Activated CD4-positive, alpha-beta T cell treated with anti-CD3 and anti-CD28 coated beads, Interleukin-2, amount 50 U/mL, for 16 hours (primary cell): ENCODE measurements around the gene PPY.
"Not testable (repeated sequence)": the region's sequence is repeated elsewhere in the genome, so short reads cannot be mapped to it uniquely, and the experiment has no call there.

ENCODE experiments used
- DNase-seq: peaks from one replicate; pipeline ENCODE4 v3.0.0-alpha.2; 2020

Gene PPY

DNA sequence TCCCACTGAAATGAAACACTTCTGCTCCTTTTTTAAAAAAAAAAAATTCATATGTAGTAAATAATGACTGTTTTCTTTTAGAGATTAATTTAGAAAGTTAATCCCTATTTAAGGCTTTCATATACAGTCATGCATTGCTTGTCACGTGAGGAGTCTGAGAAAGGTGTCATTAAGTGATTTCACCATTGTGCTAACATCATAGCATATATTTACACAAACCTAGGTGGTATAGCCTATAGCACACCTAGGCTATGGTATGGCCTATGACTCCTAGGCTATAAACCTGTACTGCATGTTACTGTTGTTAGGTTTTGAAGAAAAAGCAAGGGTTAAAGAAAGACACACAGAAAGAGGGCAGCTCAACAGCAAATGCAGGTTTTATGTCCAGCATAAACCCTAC is 13.7 kb downstream of the PPY start:
- DNase-seq = no peak

DNA sequence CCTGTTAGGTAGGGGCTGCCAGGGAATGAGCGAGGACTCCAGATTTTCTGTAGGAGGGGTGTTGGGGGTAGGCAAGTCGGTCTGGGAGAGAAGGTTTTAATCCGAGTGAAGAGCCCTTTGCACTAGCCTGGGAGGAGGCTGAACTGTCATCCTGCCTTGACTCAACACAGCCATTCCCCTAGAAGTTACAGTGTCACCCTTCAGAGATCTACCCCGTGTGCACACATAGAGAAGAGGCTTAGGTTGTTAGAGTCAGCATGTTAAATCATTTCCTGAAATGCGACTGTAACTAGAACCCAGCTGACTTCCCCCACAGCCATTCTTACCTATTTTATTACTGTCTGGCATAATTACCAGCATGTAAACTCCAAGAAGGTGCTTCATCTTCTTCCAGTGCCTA is 14.3 kb downstream of the PPY start:
- not testable (repeated sequence) for DNase-seq

DNA sequence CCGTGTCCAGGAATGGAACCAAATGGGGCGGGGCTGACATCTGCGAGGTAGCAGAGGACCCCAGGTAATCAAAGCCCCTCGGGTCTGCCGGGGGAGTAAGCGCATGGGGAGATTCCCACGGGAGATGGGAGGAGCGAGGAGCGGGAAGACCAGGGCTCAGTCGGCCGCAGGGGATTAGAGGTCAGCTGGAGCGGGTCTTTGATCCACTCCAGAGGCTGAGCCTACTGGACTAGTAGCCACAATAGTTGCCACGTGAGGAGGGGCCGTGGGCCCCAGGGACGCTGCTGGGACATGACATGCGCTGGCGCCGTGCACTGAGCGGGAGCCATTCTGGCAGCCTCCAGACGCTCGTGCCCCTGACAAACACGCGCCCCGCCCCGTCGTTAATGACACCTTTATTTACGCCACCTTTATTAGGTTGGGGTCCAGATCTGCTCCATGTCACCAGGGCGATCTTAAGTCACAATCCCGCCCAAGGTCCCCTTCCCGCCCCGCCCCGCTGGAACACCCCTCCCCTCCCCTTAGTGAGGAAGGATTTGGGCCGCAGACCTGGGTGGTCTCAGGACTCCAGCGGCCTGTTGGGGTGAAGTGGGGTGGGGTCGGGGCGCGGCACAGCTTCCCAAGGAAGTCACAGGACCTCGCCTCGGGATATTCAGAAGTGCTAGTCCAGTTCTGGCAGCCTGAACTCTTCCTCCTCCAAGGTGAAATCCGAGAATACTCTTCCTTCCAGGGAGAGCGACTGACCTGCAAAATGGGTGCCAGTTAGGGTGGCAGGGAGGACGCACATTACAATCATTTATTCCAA is 15.0 kb downstream of the PPY start:
- no peak for DNase-seq

DNA sequence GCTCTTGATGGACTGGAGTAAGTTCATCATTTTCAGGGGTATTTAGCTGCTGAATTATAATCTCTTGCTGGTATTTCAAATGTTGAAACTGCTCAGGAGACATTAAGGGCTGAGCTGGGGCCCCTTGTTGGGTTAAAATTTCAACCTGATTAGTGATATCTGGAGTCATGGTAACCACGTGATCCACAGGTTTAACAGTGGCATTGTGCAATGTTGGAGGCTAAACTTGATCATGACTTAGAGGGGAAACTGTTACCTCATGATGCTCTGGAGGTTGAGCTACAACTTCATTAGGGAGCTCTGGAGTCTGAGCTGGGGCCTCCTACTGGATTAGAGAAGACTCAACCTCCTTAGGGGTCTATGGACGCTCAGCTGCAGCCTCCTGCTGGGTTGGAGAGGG is 17.7 kb downstream of the PPY start:
- DNase-seq = peak; percentile 59

DNA sequence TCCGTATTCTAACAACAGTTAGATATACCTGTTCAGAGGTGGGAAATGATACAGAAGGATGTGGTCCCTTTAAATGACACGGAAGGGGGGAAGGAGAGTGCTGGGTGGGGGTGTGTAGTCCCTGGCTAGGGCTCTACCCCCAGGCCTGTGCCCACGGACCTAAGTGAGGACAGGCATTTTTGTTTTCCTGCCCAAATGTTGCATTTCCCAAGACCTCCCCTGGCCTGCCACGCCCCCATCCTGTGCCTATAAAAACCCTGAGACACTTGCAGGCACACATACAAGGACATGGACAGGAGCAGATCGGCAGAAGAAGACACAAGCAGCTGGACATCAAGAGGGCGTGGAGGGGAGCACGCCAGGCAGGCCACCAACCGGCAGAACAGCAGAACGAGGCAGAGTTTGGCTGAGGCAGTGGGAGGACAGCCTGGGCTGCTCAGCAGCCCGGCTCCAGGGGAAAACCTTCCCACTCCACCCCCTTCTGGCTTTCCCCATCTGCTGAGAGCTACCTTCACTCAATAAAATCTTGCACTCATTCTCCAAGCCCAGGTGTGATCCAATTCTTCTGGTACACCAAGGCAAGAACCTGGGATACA is 21.7 kb downstream of the PPY start:
- DNase-seq = no peak

DNA sequence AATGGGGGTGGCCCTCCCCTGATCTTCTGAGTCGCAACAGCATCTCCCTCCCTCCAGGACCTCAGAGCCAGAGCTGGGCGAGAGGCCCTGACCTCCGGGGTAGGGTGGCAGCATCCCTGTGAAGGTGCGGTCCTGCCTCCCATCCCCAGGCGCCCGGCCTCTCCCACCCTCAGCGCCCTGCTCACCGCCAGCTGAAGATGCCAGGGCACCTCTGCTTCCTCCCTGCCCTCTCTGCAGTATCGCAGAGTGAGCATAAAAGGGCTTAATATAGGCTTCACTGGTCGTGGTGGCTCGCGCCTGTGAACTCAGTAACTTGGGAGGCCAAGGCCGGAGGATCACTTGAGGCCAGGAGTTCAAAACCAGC is 24.3 kb downstream of the PPY start:
- no peak for DNase-seq

DNA sequence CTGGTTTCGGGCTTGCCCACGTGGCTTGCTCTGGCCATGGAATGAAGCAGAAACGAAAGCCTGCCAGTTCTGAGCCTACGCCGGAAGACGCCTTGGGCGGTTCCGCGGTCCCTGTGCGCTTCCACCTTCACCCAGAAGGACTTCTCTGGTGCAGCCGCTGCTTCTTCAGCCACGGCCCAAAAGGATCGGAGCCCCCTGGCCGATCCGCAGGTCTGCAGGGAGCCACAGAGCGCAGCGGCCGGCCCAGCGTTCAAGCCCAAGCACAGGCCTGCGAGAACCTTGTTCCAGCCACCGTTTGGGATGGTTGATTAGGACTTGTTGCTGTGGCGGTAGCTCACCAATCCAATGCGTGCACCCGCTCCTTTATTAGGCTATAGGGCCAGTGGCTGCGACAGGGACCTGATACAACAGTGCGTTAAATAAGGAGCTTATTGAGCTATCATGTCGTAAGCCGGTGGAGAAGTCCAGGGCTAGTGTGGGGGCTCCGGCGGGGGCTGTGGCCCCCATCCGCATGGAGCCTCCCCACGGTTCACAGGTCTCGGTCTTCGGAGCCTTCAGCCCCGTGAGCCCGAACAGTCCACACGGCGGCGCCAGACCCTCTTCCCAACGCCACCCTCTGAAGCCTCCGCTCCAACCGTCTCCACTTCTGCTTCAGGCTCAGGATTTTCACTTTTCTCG is 24.8 kb downstream of the PPY start:
- peak; percentile 52 for DNase-seq

DNA sequence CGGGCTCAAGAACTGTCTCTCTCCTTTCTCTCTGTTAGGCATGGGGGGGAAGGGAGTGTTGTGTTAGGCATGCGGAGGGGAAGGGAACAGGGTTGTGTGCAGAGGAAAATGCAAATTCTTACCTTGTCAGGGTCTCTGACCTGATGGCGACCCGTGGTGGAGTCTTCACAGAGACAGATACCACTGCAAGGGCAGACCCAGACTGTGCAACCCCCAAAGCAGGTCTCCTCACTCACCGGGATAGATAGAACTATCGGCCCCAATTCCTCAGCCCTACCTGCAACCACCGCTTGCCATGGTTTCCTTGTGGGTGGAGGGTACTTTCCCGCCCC is 25.3 kb downstream of the PPY start:
- no peak for DNase-seq

DNA sequence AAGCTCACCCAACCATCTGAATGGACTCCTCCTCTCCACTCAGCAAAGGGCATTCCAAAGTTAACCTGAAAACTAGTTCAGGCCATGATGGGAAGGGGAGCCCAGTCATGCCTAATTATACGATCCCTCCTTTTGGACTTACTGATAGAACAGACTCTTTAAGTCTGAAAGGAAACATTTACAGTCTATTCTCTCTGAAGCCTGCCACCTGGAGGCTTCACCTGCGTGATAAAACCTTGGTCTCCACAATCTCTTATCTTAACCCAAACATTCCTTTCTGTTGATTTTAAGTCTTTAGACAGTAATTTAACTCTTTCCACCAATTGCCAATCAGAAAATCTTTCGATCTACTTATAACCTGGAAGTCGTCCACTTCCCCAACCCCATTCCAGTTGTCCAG is 25.9 kb downstream of the PPY start:
- DNase-seq = no peak

DNA sequence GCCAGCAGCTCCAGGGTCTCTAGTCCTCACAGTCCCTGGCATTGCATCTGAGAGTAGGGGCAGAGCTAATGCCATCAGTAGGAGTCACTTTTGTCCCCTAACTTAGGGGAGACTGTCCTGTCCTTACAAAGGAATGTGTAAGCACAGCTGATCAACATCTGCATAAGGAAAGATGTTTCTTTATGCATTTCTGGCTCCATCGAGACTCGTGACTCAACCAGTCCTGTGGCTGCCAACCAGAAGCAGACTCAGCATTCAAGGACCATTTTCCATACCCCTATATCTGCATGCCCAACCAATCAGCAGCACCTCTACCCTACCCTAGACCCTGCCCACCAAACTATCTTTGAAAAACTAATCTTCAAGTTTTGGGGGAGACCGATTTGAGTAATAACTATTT is 26.7 kb downstream of the PPY start:
- no peak for DNase-seq

DNA sequence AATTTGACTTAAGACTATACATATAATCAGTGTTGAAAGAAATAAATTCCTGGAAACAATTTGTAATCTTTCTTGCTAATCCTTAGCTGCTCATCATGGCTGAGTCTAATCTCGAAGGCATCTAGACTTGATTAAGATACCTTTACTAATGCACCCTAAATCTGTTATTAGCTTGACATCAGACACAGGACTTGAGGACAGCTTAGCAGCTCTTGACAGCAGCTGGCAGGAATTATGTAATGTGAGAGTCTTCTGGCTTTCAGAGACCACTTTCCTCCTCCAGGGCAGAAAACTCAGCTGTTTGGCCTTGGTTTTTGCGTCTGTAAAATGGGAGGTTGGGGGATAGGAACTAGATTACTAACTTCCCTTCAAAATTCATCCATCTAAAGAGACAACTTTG is 27.8 kb downstream of the PPY start:
- no peak for DNase-seq

DNA sequence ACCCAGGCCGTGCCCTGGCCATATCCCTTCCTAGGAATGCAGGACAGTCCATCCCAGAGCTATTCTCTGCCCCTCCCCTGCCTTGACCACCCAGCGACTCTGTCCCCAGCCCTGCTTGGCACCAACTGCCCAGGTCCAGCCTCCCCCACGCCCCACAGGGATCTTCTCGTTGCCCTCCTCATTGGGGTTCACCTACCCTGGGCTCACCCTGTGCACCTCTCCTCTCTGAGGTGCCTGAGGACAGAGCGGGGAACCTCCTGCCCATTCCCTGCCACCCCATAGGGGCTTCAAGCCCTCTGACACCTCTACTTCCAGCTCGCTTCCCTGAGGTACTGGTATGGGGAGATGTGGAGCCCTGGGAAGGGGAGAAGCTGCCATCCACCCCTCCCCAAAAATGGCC is 28.7 kb downstream of the PPY start:
- no peak for DNase-seq

DNA sequence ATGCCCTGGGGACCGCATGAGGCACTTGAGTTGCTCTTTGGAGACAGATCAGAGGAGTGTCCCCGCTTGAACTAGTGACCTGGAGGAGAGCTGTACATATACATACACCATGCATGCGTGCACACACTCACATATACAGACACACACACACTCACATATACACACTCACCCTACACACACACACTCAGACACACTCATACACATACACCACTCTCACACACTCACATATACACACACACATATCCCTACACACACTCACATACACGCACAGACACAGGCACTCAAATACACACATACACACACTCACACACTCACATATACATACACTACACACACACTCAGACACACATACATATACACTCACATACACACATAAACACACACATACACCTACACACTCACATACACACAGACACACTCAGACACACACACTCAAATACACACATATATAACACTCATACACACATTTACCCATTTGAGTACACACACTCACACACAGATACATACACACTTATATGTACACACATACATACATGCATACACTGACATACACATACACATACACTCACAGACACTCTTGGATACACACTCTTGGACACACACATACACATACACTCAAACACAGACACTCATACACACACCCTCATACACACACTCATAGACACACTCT is 29.5 kb downstream of the PPY start:
- DNase-seq = no peak

DNA sequence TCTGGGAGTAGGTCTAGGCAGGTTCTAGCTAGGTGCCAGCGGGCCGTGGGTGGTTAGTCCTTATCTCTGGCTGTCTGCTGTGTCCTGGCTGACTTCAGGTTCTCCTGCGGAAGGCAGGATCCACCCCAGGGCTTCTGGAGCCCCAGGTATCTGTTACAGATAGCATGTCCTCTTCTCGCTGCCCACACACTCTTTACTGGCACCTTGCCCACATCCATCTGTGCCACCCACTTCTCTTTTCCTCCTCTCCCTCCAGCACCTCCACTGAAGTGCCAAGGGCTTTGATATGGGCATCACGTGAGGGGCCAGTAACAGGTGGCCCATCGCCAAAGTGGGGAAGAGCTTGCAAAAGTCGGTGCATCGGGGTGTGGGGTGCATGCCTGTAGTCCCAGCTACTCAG is 30.4 kb downstream of the PPY start:
- no peak for DNase-seq

DNA sequence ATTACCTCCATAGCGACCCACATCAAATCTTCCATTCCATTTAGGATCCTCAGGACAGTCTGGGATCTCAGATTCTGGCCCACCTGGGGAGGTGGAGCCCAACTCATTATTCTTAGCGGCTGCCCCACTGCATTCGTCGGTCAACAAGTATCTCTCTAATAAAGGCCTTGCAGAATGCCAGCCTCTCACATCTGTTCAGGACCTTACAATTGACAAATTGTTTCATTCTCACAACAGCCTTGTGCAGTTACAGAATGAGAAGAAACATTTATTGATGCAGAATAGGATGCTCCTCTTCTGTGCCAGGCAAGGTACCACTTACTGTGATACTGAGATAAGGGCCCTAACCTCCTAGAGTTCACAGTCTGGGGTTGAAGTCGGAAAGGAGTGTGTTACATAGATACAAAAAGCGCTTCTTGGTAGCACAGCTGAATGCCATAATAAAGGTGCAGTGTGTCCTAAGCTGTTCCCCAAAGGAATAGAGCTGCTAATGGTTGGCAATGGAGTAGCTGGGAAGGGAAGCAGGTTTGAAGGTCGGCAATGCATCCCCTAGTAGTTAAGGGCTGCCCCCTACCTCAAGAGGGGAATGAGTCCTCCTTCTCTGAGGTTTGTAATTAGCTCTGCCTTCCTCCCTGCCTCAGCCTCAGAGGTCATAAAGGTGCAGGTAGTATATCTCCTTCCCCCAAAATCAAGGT is 32.6 kb downstream of the PPY start:
- DNase-seq = no peak

DNA sequence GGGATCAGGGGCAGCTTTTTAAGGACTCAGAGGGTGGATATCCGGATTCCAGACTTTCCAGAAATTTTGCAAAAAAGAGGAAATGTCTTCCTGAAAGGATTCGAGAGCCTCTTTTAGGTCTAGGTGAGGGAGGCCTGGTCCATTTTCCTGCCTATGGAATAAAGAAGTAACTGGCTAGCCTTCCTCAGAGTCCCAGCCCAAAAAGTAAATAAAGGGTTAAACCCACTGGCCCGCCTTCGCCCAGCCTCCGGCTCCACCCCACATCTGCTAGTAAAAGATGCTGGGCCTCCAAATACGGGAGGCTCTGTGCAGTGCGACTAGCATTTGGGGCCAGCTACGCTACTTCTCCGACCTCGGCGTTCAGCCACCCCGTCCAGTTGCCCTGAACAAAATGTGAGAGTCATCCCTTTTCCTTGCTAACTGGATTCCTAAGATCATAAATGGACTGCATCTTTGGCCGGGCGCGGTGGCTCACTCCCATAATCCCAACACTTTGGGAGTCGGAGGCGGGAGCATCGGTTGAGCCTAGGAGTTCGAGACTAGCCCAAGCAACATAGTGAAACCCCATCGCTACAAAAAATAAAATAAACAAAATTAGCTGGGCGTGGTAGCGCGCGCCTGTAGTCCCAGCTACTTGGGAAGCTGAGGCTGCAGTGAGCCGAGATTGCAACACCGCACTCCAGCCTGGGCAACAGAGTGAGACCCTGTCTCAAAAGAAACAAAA is 34.1 kb downstream of the PPY start:
- no peak for DNase-seq

DNA sequence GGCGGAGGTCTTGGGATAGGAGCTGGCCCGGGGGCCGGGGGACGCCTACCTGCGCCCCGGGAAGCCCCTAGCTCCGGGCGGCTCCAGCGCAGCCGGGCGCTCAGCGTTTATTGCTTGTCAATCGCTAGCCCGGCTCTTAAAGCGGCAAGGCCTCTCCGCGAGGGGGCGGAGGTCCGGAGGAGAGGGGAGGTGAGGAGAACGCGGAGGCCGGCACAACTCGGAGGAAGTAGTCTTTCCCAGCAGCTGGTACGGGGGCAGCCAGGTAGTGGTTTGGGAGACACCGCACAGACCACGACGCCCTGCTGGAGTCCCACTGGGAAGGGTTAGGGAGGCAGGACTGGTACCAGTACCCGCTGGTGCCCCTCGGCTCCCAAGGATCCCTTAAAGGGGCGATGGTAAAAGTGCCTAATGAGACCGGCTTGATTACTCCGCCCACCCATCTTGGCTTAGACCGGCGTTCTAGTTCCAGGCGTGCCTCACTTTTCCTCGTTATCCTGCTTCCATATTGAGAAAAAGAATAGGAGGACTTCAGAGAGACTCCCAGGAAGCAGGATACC is 34.8 kb downstream of the PPY start, which contains the start of gene MPP2:
Gene MPP2 (minus strand): TSS at position 112 of the 557 bp plus-strand sequence. CDS start 3,076 bp downstream, outside the sequence.
- peak; percentile 27 for DNase-seq

DNA sequence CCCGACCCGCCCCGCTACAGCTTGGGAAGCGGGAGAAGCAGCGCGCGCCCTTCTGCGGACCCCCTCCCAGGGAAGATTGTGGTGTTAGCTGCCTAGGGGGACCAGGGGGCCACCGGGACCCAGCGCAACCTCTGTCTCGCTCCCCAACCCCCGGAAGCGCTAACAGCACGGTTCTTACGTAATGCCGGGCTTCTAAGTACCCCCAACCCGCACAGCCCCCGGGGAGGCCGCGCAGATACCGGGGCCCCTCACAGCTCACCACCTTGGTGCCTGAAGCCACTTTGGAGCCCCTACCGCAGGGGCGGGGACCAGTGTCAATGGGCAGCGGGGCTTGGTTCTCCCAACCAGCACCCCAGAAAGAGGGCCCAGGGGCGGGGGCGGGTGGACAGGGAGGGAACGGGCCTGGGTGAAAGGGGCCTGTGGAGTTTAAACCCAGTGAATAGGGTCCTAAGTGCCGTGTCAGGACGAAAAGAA is 35.3 kb downstream of the PPY start:
- DNase-seq = no peak

DNA sequence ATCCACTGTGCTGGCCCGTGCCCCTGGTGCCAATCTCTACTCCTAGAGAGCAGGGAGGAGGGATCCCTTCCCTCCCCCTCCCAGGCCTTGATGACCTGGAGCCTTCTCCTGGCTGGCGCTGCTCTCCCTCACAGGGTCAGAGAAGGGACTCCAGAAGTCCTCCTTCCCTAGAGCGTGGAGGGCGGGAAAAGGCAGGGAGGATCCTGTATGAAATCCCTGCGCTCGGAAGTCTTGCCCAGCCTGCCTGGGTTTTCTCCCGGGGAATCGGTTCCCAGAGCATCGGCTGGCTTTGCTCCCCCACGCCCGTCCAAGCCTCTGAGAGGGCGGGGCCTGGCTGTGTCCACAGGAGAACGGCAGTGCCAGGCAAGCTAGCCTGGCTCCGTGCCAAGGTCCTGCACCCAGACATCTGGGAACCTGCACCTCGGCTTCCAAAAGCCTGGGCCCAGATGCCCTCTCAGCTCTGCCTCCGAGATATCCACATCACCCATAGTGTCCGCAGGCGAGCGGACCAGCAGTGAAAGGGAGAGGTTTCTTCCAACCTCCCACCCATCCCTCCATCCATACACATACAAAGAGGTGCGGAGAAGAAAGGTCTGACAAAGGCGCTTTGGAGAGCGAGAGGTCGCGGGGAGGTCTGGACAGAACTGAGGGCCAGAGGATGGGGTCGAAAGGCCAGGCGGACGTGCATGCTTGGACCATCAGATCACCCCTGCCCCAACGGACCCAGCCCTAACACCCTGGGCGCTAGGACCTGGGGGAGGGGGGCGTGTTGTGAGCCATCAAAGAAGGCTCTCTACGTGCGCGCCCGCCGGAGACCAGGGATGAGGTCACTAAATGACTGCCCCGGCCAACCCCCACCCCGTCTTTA is 36.1 kb downstream of the PPY start:
- DNase-seq = no peak

DNA sequence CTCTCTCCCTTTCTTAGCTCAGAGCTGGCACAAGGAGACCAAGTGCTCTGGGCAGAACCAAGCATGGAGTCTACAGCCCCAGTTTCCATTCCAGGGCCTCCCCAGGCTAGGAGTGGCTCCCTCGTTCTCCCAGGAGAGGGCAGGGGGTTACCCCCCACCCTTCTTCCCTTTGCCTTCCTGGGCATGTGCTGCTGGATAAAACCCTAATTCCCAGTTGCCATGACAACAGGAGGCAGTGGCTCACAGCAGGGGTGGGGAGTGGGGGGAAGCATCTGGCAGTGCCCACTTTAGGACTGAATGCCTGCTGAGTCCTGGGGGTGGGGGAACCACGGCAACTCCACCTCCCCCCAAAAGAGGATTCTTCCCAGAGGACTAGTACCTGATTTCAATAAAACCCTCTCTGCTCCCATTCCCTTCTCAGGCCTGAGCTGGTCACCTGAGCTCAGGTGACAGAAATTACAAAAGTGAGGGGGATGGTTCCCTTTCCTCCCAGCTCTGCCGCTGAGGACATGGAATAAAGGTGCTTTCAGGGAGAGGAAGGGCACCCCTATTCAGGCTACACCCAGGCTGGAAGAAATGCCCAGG is 36.8 kb downstream of the PPY start:
- no peak for DNase-seq
